HCT116 (cell line): Measurements from ENCODE around the gene SND1. TPM values are rescaled to one million over a fixed set of nuclear protein-coding genes. Genes with fewer than 3 reads are reported as not detected.

Source experiments
- ATAC-seq: fragments of 200-7000 bp; cut with Tn5 transposase; 2 replicates; pipeline ENCODE4 v1.9.1; 2020; ENCODE audit warnings: mild to moderate bottlenecking, moderate library complexity
- BruUV-seq: library from RNA; stranded (reverse); fragments of 400-500 nt; replicated peaks from 2 replicates; lab custom pipeline; 2021; lab: Mats Ljungman, UMichigan
- CTCF ChIA-PET: fragments of 300-600 bp; sonication (Branson Sonifier 250); formaldehyde crosslinking; loops from one replicate; lab custom pipeline; 2021; ENCODE audit warnings: antibody characterized with exemption; lab: Charles Lee
- POLR2A ChIA-PET: fragments of 300-600, 350-600 bp; sonication (Branson Sonifier 250); formaldehyde crosslinking; loops from one replicate; lab custom pipeline; 2021; ENCODE audit warnings: antibody characterized with exemption; lab: Charles Lee
- RAD21 ChIA-PET, 2 experiments: fragments of 300-600 bp; sonication (Branson Sonifier 250); formaldehyde crosslinking; loops; one replicate each; lab custom pipeline; 2023; ENCODE audit warnings: low total read pairs in 2 of 2; ENCODE audit not compliant: uncharacterized antibody in 2 of 2, unreplicated experiment in 2 of 2, low non-redundant PET in 1 of 2; lab: Charles Lee
- DNase-seq: peaks from one replicate; pipeline ENCODE4 v3.0.0-alpha.2; 2010; ENCODE audit warnings: low read depth, low spot score
- H2AFZ ChIP-seq: fragments of 200-600 bp; shearing (Covaris generic), sonication (generic); 2 replicates; pipeline ENCODE4 v1.6.1; 2017; ENCODE audit warnings: low read depth, mixed run types, mixed read lengths, antibody characterized with exemption, low read length; ENCODE audit not compliant: poor library complexity, severe bottlenecking
- H3K27ac ChIP-seq: 2 replicates; pipeline ENCODE4 v1.5.1; 2012; ENCODE audit warnings: low read depth, low read length
- H3K27me3 ChIP-seq: fragments of 200-600 bp; sonication (generic); 2 replicates; pipeline ENCODE4 v1.6.1; 2016; ENCODE audit warnings: mixed run types, low read length, mixed read lengths; ENCODE audit not compliant: insufficient read depth
- H3K36me3 ChIP-seq, 2 experiments: fragments of 200-500 bp in 1 of 2; fragments of 200-600 bp in 1 of 2; sonication (Bioruptor generic) in 1 of 2; sonication (generic) in 1 of 2; 2 replicates each; pipeline versions ENCODE4 v1.5.1 to v1.6.1; 2014 to 2016; ENCODE audit warnings: low read length in 2 of 2, inconsistent platforms in 1 of 2, mixed read lengths in 1 of 2, mixed run types in 1 of 2; ENCODE audit not compliant: insufficient read depth in 2 of 2, control insufficient read depth in 1 of 2
- H3K4me1 ChIP-seq, 2 experiments: fragments of 200-600 bp in 1 of 2; sonication (generic) in 1 of 2; 2 replicates each; pipeline versions ENCODE4 v1.5.1 to v1.6.1; 2012 to 2017; ENCODE audit warnings: low read length in 2 of 2, inconsistent platforms in 1 of 2, mild to moderate bottlenecking in 1 of 2, mixed read lengths in 1 of 2, mixed run types in 1 of 2, moderate library complexity in 1 of 2; ENCODE audit not compliant: insufficient read depth in 2 of 2, control insufficient read depth in 1 of 2
- H3K4me2 ChIP-seq: fragments of 200-600 bp; sonication (generic); 2 replicates; pipeline ENCODE4 v1.6.1; 2017; ENCODE audit warnings: mixed run types, low read length, mixed read lengths
- H3K4me3 ChIP-seq, 2 experiments: fragments of 200-600 bp in 1 of 2; sonication (generic) in 1 of 2; replicated peaks in 1 of 2; 2 replicates each; pipeline ENCODE4 v1.5.1; 2011 to 2016; ENCODE audit warnings: low read length in 2 of 2, control low read depth in 1 of 2, low read depth in 1 of 2, mild to moderate bottlenecking in 1 of 2, mixed read lengths in 1 of 2, mixed run types in 1 of 2
- H3K79me2 ChIP-seq: fragments of 200-600 bp; sonication (generic); 2 replicates; pipeline ENCODE4 v1.6.1; 2017; ENCODE audit warnings: mild to moderate bottlenecking, mixed run types, low read length, moderate library complexity, mixed read lengths; ENCODE audit not compliant: insufficient read depth
- H3K9ac ChIP-seq: fragments of 200-600 bp; sonication (generic); 2 replicates; pipeline ENCODE4 v1.6.1; 2016; ENCODE audit warnings: low read length, mixed read lengths
- H3K9me2 ChIP-seq: fragments of 200-600 bp; sonication (generic), shearing (Covaris generic); 2 replicates; pipeline ENCODE4 v1.6.1; 2017; ENCODE audit warnings: mixed run types, mild to moderate bottlenecking, moderate library complexity; ENCODE audit not compliant: insufficient read depth
- H3K9me3 ChIP-seq, 2 experiments: fragments of 200-500 bp in 1 of 2; fragments of 200-600 bp in 1 of 2; sonication (Bioruptor generic) in 1 of 2; sonication (generic) in 1 of 2; 2 replicates each; pipeline ENCODE4 v1.6.1; 2014 to 2017; ENCODE audit warnings: low read length in 2 of 2, mixed read lengths in 2 of 2, inconsistent platforms in 1 of 2, low read depth in 1 of 2, mild to moderate bottlenecking in 1 of 2, mixed run types in 1 of 2, moderate library complexity in 1 of 2; ENCODE audit not compliant: control insufficient read depth in 1 of 2, insufficient read depth in 1 of 2
- H4K20me1 ChIP-seq: fragments of 200-600 bp; sonication (generic), shearing (Covaris generic); 2 replicates; pipeline ENCODE4 v1.6.1; 2017; ENCODE audit warnings: mixed run types, mild to moderate bottlenecking, moderate library complexity; ENCODE audit not compliant: insufficient read depth
- CBX3 ChIP-seq: IDR thresholded peaks from 2 replicates; pipeline ENCODE4 v1.6.1; 2012; ENCODE audit warnings: low read depth
- EGR1 ChIP-seq: IDR thresholded peaks from 2 replicates; pipeline ENCODE4 v1.6.1; 2012; ENCODE audit warnings: low read depth
- EZH2 ChIP-seq: fragments of 200-600 bp; sonication (generic); IDR thresholded peaks from 2 replicates; pipeline ENCODE4 v1.6.1; 2017; ENCODE audit warnings: antibody characterized with exemption, mixed run types
- FOSL1 ChIP-seq: IDR thresholded peaks from 2 replicates; pipeline ENCODE4 v1.6.1; 2012; ENCODE audit warnings: low read depth
- JUND ChIP-seq: IDR thresholded peaks from 2 replicates; pipeline ENCODE4 v1.6.1; 2012
- POLR2AphosphoS5 ChIP-seq: IDR thresholded peaks from 2 replicates; pipeline ENCODE4 v1.6.1; 2011; ENCODE audit warnings: mild to moderate bottlenecking, low read depth, low read length, moderate library complexity
- SRF ChIP-seq: IDR thresholded peaks from 2 replicates; pipeline ENCODE4 v1.6.1; 2012; ENCODE audit warnings: low read depth
- YY1 ChIP-seq: IDR thresholded peaks from 2 replicates; pipeline ENCODE4 v1.6.1; 2011; ENCODE audit warnings: low read length, low read depth, moderate library complexity, mild to moderate bottlenecking; ENCODE audit not compliant: insufficient replicate concordance; ENCODE audit errors: extremely low read depth
- ZFX ChIP-seq: fragments of 450-650 bp; IDR thresholded peaks from 2 replicates; pipeline ENCODE4 v1.6.1; 2017
- intact Hi-C: fragments of 100-400 bp; cut with micrococcal nuclease; formaldehyde crosslinking; loops from 2 replicates; pipeline ENCODE4 v1.10.0; 2022
- total RNA-seq: library from RNA; stranded (reverse); gene quantifications from one replicate; pipeline ENCODE4 v1.2.1, GENCODE V29; 2021; ENCODE audit not compliant: unreplicated experiment
- TF ChIP-seq, protein P1 (sequence below), 3 experiments: fragments of 200-600 bp in 1 of 3; sonication (generic) in 1 of 3; IDR thresholded peaks in 2 of 3; conservative IDR thresholded peaks in 1 of 3; 2 replicates each; pipeline ENCODE4 v1.5.1; 2012 to 2017; ENCODE audit warnings: low read depth in 2 of 3, low read length in 2 of 3, antibody characterized with exemption in 1 of 3, borderline replicate concordance in 1 of 3, control low read depth in 1 of 3, mild to moderate bottlenecking in 1 of 3, mixed read lengths in 1 of 3, mixed run types in 1 of 3, moderate library complexity in 1 of 3; ENCODE audit not compliant: insufficient read depth in 1 of 3
- TF ChIP-seq, protein P2 (sequence below): IDR thresholded peaks from 2 replicates; pipeline ENCODE4 v1.6.1; 2012; ENCODE audit warnings: low read depth
- TF ChIP-seq, protein P3 (sequence below): IDR thresholded peaks from 2 replicates; pipeline ENCODE4 v1.6.1; 2011; ENCODE audit warnings: mild to moderate bottlenecking, low read length, moderate library complexity; ENCODE audit not compliant: insufficient replicate concordance; ENCODE audit errors: extremely low read depth
- TF ChIP-seq, protein P4 (sequence below): IDR thresholded peaks from 2 replicates; pipeline ENCODE4 v1.6.1; 2012
- TF ChIP-seq, protein P5 (sequence below): IDR thresholded peaks from 2 replicates; pipeline ENCODE4 v1.6.1; 2012

The SND1 gene
- total RNA-seq, 1 experiment from 2014 or later = 169 TPM

DNA sequence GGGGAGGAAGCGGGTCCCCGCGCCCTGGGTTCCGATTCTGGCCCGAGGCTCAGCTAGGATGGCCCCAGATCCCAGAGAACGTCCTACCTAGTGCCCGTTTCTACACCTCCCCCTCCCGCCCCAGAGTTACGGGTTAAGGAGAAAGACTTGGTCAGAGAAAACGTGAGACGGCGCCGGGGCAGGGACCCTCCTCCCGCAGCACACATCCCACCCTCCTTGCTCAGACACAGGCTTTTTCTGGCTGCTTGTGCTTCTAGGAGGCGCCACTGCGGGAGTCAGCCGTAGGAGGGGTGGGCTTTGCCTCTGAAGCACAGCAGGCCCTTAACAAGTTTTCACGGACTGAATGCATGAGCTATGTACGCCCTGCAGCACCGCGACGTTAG is 484.2 kb downstream of the SND1 start:
- H3K9me3 ChIP-seq = no peaks in the 10 kb centered on the region
- H3K27me3 ChIP-seq = peaks cover 8% of the 10 kb centered on the region; the same call in 1 of the 2 replicates
- ChIA-PET CTCF (interaction anchor here (0.6 to 3.6 kb wide), 10 partner anchors 9 to 293 kb away, joined by 3 to 41 read pairs (median 4); no protein-coding TSS in a partner anchor), POLR2A (interaction anchor here (1.0 kb wide), 1 partner anchor 74 kb away, joined by 8 read pairs; no protein-coding TSS in a partner anchor), RAD21 (interaction anchor here (0.7 to 2.6 kb wide), 4 partner anchors 71 to 550 kb away, joined by 3 to 21 read pairs (median 10); no protein-coding TSS in a partner anchor)
- peak; percentile 67 for ATAC-seq
- H4K20me1 ChIP-seq = no peaks in the 10 kb centered on the region
- no peak for DNase-seq
- H3K9me2 ChIP-seq = no peaks in the 10 kb centered on the region
- H2AFZ ChIP-seq = peak overlapping the region; percentile 68
- BruUV-seq = no TSS peak
- H3K27ac ChIP-seq = no peak overlapping the region; the same call in 1 of the 2 replicates
- peak overlapping the region; percentile 89 for H3K4me2 ChIP-seq
- TF ChIP-seq POLR2AphosphoS5 (no peak), EGR1 (no peak; the same call in 1 of the 2 replicates), FOSL1 (no peak), CBX3 (no peak), JUND (no peak), SRF (no peak), ZFX (no peak), EZH2 (no peak), YY1 (no peak)
- TF ChIP-seq, protein P1, sequence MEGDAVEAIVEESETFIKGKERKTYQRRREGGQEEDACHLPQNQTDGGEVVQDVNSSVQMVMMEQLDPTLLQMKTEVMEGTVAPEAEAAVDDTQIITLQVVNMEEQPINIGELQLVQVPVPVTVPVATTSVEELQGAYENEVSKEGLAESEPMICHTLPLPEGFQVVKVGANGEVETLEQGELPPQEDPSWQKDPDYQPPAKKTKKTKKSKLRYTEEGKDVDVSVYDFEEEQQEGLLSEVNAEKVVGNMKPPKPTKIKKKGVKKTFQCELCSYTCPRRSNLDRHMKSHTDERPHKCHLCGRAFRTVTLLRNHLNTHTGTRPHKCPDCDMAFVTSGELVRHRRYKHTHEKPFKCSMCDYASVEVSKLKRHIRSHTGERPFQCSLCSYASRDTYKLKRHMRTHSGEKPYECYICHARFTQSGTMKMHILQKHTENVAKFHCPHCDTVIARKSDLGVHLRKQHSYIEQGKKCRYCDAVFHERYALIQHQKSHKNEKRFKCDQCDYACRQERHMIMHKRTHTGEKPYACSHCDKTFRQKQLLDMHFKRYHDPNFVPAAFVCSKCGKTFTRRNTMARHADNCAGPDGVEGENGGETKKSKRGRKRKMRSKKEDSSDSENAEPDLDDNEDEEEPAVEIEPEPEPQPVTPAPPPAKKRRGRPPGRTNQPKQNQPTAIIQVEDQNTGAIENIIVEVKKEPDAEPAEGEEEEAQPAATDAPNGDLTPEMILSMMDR (IDR thresholded peaks at IDR 0.05 in 2 of 3, conservative IDR thresholded peaks at IDR 0.05 in 1 of 3; ENCODE audit: borderline replicate concordance in 1 of 3, insufficient read depth in 1 of 3, low read depth in 2 of 3, low read length in 2 of 3) = no peak
- TF ChIP-seq, protein P2, sequence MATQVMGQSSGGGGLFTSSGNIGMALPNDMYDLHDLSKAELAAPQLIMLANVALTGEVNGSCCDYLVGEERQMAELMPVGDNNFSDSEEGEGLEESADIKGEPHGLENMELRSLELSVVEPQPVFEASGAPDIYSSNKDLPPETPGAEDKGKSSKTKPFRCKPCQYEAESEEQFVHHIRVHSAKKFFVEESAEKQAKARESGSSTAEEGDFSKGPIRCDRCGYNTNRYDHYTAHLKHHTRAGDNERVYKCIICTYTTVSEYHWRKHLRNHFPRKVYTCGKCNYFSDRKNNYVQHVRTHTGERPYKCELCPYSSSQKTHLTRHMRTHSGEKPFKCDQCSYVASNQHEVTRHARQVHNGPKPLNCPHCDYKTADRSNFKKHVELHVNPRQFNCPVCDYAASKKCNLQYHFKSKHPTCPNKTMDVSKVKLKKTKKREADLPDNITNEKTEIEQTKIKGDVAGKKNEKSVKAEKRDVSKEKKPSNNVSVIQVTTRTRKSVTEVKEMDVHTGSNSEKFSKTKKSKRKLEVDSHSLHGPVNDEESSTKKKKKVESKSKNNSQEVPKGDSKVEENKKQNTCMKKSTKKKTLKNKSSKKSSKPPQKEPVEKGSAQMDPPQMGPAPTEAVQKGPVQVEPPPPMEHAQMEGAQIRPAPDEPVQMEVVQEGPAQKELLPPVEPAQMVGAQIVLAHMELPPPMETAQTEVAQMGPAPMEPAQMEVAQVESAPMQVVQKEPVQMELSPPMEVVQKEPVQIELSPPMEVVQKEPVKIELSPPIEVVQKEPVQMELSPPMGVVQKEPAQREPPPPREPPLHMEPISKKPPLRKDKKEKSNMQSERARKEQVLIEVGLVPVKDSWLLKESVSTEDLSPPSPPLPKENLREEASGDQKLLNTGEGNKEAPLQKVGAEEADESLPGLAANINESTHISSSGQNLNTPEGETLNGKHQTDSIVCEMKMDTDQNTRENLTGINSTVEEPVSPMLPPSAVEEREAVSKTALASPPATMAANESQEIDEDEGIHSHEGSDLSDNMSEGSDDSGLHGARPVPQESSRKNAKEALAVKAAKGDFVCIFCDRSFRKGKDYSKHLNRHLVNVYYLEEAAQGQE = no peak
- TF ChIP-seq, protein P3, sequence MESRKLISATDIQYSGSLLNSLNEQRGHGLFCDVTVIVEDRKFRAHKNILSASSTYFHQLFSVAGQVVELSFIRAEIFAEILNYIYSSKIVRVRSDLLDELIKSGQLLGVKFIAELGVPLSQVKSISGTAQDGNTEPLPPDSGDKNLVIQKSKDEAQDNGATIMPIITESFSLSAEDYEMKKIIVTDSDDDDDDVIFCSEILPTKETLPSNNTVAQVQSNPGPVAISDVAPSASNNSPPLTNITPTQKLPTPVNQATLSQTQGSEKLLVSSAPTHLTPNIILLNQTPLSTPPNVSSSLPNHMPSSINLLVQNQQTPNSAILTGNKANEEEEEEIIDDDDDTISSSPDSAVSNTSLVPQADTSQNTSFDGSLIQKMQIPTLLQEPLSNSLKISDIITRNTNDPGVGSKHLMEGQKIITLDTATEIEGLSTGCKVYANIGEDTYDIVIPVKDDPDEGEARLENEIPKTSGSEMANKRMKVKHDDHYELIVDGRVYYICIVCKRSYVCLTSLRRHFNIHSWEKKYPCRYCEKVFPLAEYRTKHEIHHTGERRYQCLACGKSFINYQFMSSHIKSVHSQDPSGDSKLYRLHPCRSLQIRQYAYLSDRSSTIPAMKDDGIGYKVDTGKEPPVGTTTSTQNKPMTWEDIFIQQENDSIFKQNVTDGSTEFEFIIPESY = no peak
- TF ChIP-seq, protein P4, sequence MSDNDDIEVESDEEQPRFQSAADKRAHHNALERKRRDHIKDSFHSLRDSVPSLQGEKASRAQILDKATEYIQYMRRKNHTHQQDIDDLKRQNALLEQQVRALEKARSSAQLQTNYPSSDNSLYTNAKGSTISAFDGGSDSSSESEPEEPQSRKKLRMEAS = no peak
- TF ChIP-seq, protein P5, sequence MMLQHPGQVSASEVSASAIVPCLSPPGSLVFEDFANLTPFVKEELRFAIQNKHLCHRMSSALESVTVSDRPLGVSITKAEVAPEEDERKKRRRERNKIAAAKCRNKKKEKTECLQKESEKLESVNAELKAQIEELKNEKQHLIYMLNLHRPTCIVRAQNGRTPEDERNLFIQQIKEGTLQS = no peak
- H3K9ac ChIP-seq = peak overlapping the region; percentile 49
- no peaks in the 10 kb centered on the region for H3K36me3 ChIP-seq
- H3K4me1 ChIP-seq = peaks cover 0 to 10% of the 10 kb centered on the region in 2 experiments; a peak in 2 of 4 replicates
- H3K4me3 ChIP-seq = peak overlapping the region; percentile 39 to 56
- intact Hi-C loops = loop anchor here (1.0 to 5.0 kb wide), 2 partner anchors 72 to 186 kb away; no protein-coding TSS in a partner anchor
- H3K79me2 ChIP-seq = no peaks in the 10 kb centered on the region
